SK-N-SH (cell line): ENCODE results near the gene LTBP2. TPM values are rescaled to one million over a fixed set of nuclear protein-coding genes. Genes with fewer than 3 reads are reported as not detected.

Experiments used
- CTCF ChIA-PET: fragments of 300-600, 350-600 bp; formaldehyde crosslinking; extraction: SDS; loops from one replicate; lab custom pipeline; 2021; lab: Yijun Ruan, JAX
- POLR2A ChIA-PET: fragments of 350-600 bp; sonication (Branson Sonifier 250); formaldehyde crosslinking; extraction: SDS; loops from one replicate; lab custom pipeline; 2020; ENCODE audit warnings: antibody characterized with exemption, inconsistent platforms; lab: Yijun Ruan, JAX
- DNase-seq: peaks from one replicate; pipeline ENCODE4 v3.0.0; 2012
- H2AFZ ChIP-seq: fragments of 200-600 bp; sonication (generic); 2 replicates; pipeline ENCODE4 v1.8.1; 2016; ENCODE audit warnings: antibody characterized with exemption, mild to moderate bottlenecking, low read depth
- H3F3A ChIP-seq: fragments of 200-600 bp; sonication (generic); replicated peaks from 2 replicates; pipeline ENCODE3; 2016; ENCODE audit warnings: antibody characterized with exemption, mild to moderate bottlenecking; ENCODE audit not compliant: insufficient read depth
- H3K27ac ChIP-seq, 2 experiments: fragments of 200-500 bp in 1 of 2; fragments of 200-600 bp in 1 of 2; sonication (Bioruptor generic) in 1 of 2; sonication (generic), shearing (Covaris generic) in 1 of 2; 2 replicates each; pipeline versions ENCODE4 v1.5.1 to v1.6.1; 2014 to 2016; ENCODE audit warnings: low read depth in 2 of 2, inconsistent platforms in 1 of 2, low read length in 1 of 2, mild to moderate bottlenecking in 1 of 2, mixed read lengths in 1 of 2
- H3K27me3 ChIP-seq: fragments of 200-600 bp; sonication (generic), shearing (Covaris generic); 2 replicates; pipeline ENCODE4 v1.6.1; 2016; ENCODE audit warnings: mixed run types; ENCODE audit not compliant: insufficient read depth
- H3K36me3 ChIP-seq, 2 experiments: fragments of 200-500 bp in 1 of 2; fragments of 200-600 bp in 1 of 2; sonication (Bioruptor generic) in 1 of 2; sonication (generic) in 1 of 2; replicated peaks in 1 of 2; 2 replicates each; pipeline versions ENCODE3 to v1.5.1; 2014 to 2016; ENCODE audit warnings: low read length in 1 of 2, mild to moderate bottlenecking in 1 of 2; ENCODE audit not compliant: insufficient read depth in 2 of 2, control insufficient read depth in 1 of 2
- H3K4me1 ChIP-seq, 2 experiments: fragments of 200-500 bp in 1 of 2; fragments of 200-600 bp in 1 of 2; sonication (Bioruptor generic) in 1 of 2; sonication (generic), shearing (Covaris generic) in 1 of 2; 2 replicates each; pipeline versions ENCODE4 v1.5.1 to v1.6.1; 2014 to 2016; ENCODE audit warnings: low read depth in 1 of 2, low read length in 1 of 2, mixed run types in 1 of 2; ENCODE audit not compliant: insufficient read depth in 2 of 2, control insufficient read depth in 1 of 2
- H3K4me2 ChIP-seq: fragments of 200-600 bp; sonication (generic), shearing (Covaris generic); 2 replicates; pipeline ENCODE4 v1.6.1; 2017; ENCODE audit warnings: mixed run types
- H3K4me3 ChIP-seq, 2 experiments: fragments of 200-500 bp in 1 of 2; fragments of 200-600 bp in 1 of 2; sonication (Bioruptor generic) in 1 of 2; sonication (generic), shearing (Covaris generic) in 1 of 2; 2 replicates each; pipeline versions ENCODE4 v1.5.1 to v1.8.1; 2014 to 2016; ENCODE audit warnings: low read depth in 2 of 2, inconsistent platforms in 1 of 2, low read length in 1 of 2, mild to moderate bottlenecking in 1 of 2, mixed read lengths in 1 of 2, moderate library complexity in 1 of 2
- H3K79me2 ChIP-seq: fragments of 200-600 bp; sonication (generic); 2 replicates; pipeline ENCODE4 v1.8.1; 2017; ENCODE audit warnings: mild to moderate bottlenecking; ENCODE audit not compliant: insufficient read depth
- H3K9ac ChIP-seq: fragments of 200-600 bp; sonication (generic); 2 replicates; pipeline ENCODE4 v1.6.1; 2017; ENCODE audit warnings: mixed run types
- H3K9me2 ChIP-seq: fragments of 200-600 bp; sonication (generic); 2 replicates; pipeline ENCODE4 v1.6.1; 2017; ENCODE audit warnings: mixed run types
- H3K9me3 ChIP-seq: fragments of 200-600 bp; sonication (generic); 2 replicates; pipeline ENCODE4 v1.6.1; 2017; ENCODE audit warnings: mixed run types, mild to moderate bottlenecking, moderate library complexity
- H4K20me1 ChIP-seq: fragments of 200-600 bp; sonication (generic); 2 replicates; pipeline ENCODE4 v1.6.1; 2017; ENCODE audit warnings: mild to moderate bottlenecking, mixed run types; ENCODE audit not compliant: insufficient read depth
- CHD2 ChIP-seq: fragments of 150-350 bp; IDR thresholded peaks from 2 replicates; pipeline ENCODE4 v1.6.1; 2018; ENCODE audit warnings: low read length; ENCODE audit not compliant: partially characterized antibody
- CTCF ChIP-seq: fragments of 200-600 bp; sonication (generic); IDR thresholded peaks from 2 replicates; pipeline ENCODE4 v1.6.1; 2017; ENCODE audit warnings: antibody characterized with exemption, mild to moderate bottlenecking, moderate library complexity
- EP300 ChIP-seq, 2 experiments: IDR thresholded peaks; 2 replicates each; pipeline versions ENCODE4 v1.4.0 to v1.6.1; 2012; ENCODE audit warnings: borderline replicate concordance in 1 of 2, low read depth in 1 of 2, low read length in 1 of 2
- EZH2phosphoT487 ChIP-seq: fragments of 200-600 bp; sonication (generic); IDR thresholded peaks from 2 replicates; pipeline ENCODE4 v1.6.1; 2017; ENCODE audit warnings: low read depth, mixed run types, mild to moderate bottlenecking, antibody characterized with exemption, moderate library complexity, borderline replicate concordance
- FOSL2 ChIP-seq: IDR thresholded peaks from 2 replicates; pipeline ENCODE4 v1.4.0; 2012; ENCODE audit warnings: low read depth, mild to moderate bottlenecking, moderate library complexity, borderline replicate concordance
- FOXJ3 ChIP-seq: sonication (generic); formaldehyde crosslinking; IDR thresholded peaks from 2 replicates; pipeline ENCODE4 v1.5.1; 2020; ENCODE audit warnings: mild to moderate bottlenecking, missing genetic modification reagents
- GABPA ChIP-seq: IDR thresholded peaks from 2 replicates; pipeline ENCODE4 v1.4.0; 2012; ENCODE audit warnings: low read depth, mild to moderate bottlenecking
- GATA2 ChIP-seq: sonication (generic); formaldehyde crosslinking; IDR thresholded peaks from 2 replicates; pipeline ENCODE4 v1.5.0; 2020; ENCODE audit warnings: mild to moderate bottlenecking, missing genetic modification reagents
- JUND ChIP-seq: IDR thresholded peaks from 2 replicates; pipeline ENCODE4 v1.4.0; 2012
- MAX ChIP-seq: IDR thresholded peaks from 2 replicates; pipeline ENCODE4 v1.4.0; 2012; ENCODE audit warnings: low read depth
- MXI1 ChIP-seq: IDR thresholded peaks from 2 replicates; pipeline ENCODE4 v1.6.1; 2012; ENCODE audit warnings: mild to moderate bottlenecking, low read depth, low read length, improper control_type of control experiment
- NFIC ChIP-seq: IDR thresholded peaks from 2 replicates; pipeline ENCODE4 v1.4.0; 2012; ENCODE audit warnings: borderline replicate concordance
- NRF1 ChIP-seq: IDR thresholded peaks from 2 replicates; pipeline ENCODE4 v1.6.1; 2012; ENCODE audit warnings: low read depth, mild to moderate bottlenecking, low read length
- POLR2AphosphoS5 ChIP-seq: IDR thresholded peaks from 2 replicates; pipeline ENCODE4 v1.6.1; 2012; ENCODE audit warnings: low read depth, low read length
- TAF1 ChIP-seq: IDR thresholded peaks from 2 replicates; pipeline ENCODE4 v1.6.1; 2012; ENCODE audit warnings: low read depth, mild to moderate bottlenecking, low read length, moderate library complexity, borderline replicate concordance
- USF1 ChIP-seq: IDR thresholded peaks from 2 replicates; pipeline ENCODE4 v1.4.0; 2012; ENCODE audit warnings: low read depth, borderline replicate concordance
- YY1 ChIP-seq: IDR thresholded peaks from 2 replicates; pipeline ENCODE4 v1.4.0; 2012; ENCODE audit warnings: low read depth, mild to moderate bottlenecking
- WGBS: methylation state at CpG from one replicate; pipeline ENCODE4 v1.1.6; 2017; ENCODE audit warnings: low lambda C conversion rate; 5-methylcytosine and 5-hydroxymethylcytosine counted together
- polyA plus RNA-seq, 3 experiments: library from polyadenylated mRNA; depleted of rRNA; stranded (reverse); fragments of >200 nt; gene quantifications; 2 replicates each; pipeline ENCODE4 v1.2.3, GENCODE V29; 2012
- TF ChIP-seq, protein P1 (sequence below): IDR thresholded peaks from 2 replicates; pipeline ENCODE4 v1.4.0; 2012; ENCODE audit warnings: low read depth, borderline replicate concordance

LTBP2 gene
- polyA plus RNA-seq, 1 of the 3 experiments (the other 2 are of a cell fraction), result 58.8 TPM

DNA sequence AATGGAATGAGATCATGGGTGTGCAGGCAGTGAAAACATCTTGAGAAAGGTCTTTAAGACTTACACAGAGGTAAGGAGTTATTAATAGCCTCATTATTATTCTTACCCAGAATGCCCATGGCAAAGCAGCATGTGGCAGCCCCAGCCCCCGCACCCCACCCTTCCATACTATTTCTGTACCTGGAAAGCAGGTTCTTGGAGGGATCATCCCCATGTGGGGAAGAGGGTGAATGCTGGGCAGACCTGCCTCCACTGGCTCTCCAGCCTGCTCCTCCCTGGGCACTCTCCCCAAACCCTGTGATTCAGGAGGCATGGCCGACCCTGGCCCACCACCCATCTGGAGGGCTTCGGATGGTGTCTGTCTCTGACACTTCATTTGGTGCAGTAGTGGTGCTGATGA is 147.3 kb downstream of the LTBP2 start (continued):
- TF ChIP-seq GATA2 (CRISPR knock-in tag), result no peak
- no peak for TF ChIP-seq NFIC
- TF ChIP-seq GABPA, result no peak
- no peak for TF ChIP-seq POLR2AphosphoS5
- TF ChIP-seq JUND, result no peak
- TF ChIP-seq NRF1, result no peak
- TF ChIP-seq, protein P1, sequence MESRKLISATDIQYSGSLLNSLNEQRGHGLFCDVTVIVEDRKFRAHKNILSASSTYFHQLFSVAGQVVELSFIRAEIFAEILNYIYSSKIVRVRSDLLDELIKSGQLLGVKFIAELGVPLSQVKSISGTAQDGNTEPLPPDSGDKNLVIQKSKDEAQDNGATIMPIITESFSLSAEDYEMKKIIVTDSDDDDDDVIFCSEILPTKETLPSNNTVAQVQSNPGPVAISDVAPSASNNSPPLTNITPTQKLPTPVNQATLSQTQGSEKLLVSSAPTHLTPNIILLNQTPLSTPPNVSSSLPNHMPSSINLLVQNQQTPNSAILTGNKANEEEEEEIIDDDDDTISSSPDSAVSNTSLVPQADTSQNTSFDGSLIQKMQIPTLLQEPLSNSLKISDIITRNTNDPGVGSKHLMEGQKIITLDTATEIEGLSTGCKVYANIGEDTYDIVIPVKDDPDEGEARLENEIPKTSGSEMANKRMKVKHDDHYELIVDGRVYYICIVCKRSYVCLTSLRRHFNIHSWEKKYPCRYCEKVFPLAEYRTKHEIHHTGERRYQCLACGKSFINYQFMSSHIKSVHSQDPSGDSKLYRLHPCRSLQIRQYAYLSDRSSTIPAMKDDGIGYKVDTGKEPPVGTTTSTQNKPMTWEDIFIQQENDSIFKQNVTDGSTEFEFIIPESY, result no peak
- no peak for TF ChIP-seq FOXJ3 (CRISPR knock-in tag)
- TF ChIP-seq TAF1, result no peak

DNA sequence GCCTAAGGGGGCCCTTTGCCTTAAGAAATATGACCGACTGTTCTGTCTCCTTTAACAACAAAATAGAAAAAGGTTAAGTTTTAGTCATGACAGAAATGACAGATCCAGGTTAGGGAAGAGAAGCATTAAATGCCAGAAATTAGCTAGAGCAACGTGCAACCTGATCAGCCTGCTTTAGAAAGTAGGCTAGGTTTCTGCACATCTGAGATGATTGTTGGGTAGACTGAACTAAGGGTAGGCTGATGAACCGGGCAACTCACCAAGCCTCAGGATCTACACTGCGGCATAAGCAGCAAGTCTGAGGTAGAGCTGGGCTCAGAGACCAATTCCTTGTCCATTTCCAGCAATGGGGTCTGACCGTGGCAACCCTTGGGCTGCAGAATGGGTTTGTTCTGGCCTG is 148.3 kb downstream of the LTBP2 start:
- H3K36me3 ChIP-seq, result no peaks in the 10 kb centered on the region
- H3K4me3 ChIP-seq, result no peak overlapping the region
- no peaks in the 10 kb centered on the region for H3K27me3 ChIP-seq
- H3K9ac ChIP-seq, result no peak overlapping the region
- no peaks in the 10 kb centered on the region for H4K20me1 ChIP-seq
- H2AFZ ChIP-seq, result no peak overlapping the region
- H3F3A ChIP-seq, result no peaks in the 10 kb centered on the region
- 62% methylated on average over 5 of the region's 5 CpGs for WGBS
- H3K4me2 ChIP-seq, result no peak overlapping the region
- no peaks in the 10 kb centered on the region for H3K9me2 ChIP-seq
- no peak for DNase-seq
- H3K9me3 ChIP-seq, result no peaks in the 10 kb centered on the region
- H3K79me2 ChIP-seq, result no peaks in the 10 kb centered on the region
- ChIA-PET CTCF (interaction anchor here (1.1 to 1.9 kb wide), 3 partner anchors 15 to 161 kb away, joined by 3 to 7 read pairs (median 7); partner anchors contain the start of gene ABCD4), POLR2A (no interaction called here)
- no peak for TF ChIP-seq CHD2
- no peak for TF ChIP-seq EP300 (IDR thresholded peaks at IDR 0.05; ENCODE audit: borderline replicate concordance in 1 of 2, low read depth in 1 of 2, low read length in 1 of 2)
- no peak for TF ChIP-seq GATA2 (CRISPR knock-in tag)
- TF ChIP-seq YY1, result no peak
- no peak for TF ChIP-seq MXI1
- no peak for TF ChIP-seq NRF1
- TF ChIP-seq FOSL2, result no peak
- no peak for TF ChIP-seq FOXJ3 (CRISPR knock-in tag)
- no peak for TF ChIP-seq USF1
- no peak for TF ChIP-seq EZH2phosphoT487
- TF ChIP-seq JUND, result no peak
- no peak for TF ChIP-seq POLR2AphosphoS5
- no peak for TF ChIP-seq CTCF
- TF ChIP-seq, protein P1, result no peak
- no peak for TF ChIP-seq MAX
- no peak overlapping the region for H3K27ac ChIP-seq
- H3K4me1 ChIP-seq, result no peaks in the 10 kb centered on the region
